ENCODE results near the gene TMEM190. TPM values are rescaled to one million over a fixed set of nuclear protein-coding genes. Genes with fewer than 3 reads are reported as not detected.

Gene TMEM190
- total RNA-seq, 1 experiment from 2014 or later = 0.74 TPM

DNA sequence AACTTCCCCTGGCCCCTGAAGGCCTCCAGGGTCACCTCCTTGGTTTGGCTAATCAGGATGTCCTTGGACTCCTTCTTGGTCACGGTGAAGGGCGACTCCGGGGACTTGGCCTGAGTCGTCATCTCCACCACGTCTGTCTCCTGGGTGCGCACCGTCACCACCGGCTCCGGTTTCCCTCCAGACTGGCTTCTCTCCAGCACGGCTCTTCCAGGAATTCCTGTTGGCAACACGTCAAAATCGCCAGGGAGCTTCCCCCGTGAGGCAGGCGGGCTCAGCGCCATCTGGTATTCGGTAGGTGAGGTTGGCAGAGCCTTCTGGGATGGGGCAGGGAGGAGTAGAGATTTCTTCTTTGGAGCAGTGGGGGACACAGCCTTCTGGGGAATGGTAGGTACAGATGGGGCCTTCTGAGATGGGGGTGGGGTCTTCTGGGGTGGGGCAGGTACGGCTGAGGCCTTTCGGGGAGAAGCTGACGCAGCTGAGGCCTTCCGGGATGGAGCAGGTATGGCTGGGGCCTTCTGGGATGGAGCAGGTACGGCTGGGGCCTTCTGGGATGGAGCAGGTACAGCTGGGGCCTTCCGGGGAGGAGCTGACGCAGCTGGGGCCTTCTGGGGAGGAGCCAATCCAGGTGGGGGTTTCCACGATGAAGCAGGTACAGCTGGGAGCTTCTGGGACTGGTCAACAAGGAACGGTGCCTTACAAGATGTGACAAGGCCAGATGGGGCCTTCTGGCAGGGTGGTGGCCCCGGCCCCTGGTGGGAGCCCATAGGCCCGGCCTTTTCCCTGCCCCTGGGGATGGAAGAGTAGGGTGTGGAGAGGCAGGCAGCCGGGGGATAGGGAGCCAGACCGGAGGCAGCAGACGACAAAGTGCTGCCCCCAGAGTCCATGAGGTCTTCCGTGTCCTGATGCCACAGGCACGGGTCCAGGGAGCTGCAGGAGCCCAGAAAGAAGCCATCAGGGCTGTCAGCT is 17.4 kb upstream of the TMEM190 start:
- DNase-seq (ENCODE audit: low read depth, low spot score) = no peak
- no peaks in the 10 kb centered on the region for H3K9me3 ChIP-seq (ENCODE audit: control insufficient read depth, insufficient read depth, low read depth, low read length)
- no TSS peak for BruUV-seq (replicated peaks)
- ChIA-PET POLR2A (no interaction called here), CTCF (no interaction called here)
- peaks cover 11% of the 10 kb centered on the region for H3K4me1 ChIP-seq (ENCODE audit: control insufficient read depth, insufficient read depth, low read length)
- peak; percentile 20; the same call in 1 of the 2 replicates for ATAC-seq
- TF ChIP-seq POLR2AphosphoS5 (IDR thresholded peaks at IDR 0.05; ENCODE audit: low read depth, low read length) = no peak
- no peak for TF ChIP-seq TCF7L2 (IDR thresholded peaks at IDR 0.05; ENCODE audit: low read depth, low read length)
- TF ChIP-seq, protein P1, sequence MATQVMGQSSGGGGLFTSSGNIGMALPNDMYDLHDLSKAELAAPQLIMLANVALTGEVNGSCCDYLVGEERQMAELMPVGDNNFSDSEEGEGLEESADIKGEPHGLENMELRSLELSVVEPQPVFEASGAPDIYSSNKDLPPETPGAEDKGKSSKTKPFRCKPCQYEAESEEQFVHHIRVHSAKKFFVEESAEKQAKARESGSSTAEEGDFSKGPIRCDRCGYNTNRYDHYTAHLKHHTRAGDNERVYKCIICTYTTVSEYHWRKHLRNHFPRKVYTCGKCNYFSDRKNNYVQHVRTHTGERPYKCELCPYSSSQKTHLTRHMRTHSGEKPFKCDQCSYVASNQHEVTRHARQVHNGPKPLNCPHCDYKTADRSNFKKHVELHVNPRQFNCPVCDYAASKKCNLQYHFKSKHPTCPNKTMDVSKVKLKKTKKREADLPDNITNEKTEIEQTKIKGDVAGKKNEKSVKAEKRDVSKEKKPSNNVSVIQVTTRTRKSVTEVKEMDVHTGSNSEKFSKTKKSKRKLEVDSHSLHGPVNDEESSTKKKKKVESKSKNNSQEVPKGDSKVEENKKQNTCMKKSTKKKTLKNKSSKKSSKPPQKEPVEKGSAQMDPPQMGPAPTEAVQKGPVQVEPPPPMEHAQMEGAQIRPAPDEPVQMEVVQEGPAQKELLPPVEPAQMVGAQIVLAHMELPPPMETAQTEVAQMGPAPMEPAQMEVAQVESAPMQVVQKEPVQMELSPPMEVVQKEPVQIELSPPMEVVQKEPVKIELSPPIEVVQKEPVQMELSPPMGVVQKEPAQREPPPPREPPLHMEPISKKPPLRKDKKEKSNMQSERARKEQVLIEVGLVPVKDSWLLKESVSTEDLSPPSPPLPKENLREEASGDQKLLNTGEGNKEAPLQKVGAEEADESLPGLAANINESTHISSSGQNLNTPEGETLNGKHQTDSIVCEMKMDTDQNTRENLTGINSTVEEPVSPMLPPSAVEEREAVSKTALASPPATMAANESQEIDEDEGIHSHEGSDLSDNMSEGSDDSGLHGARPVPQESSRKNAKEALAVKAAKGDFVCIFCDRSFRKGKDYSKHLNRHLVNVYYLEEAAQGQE (IDR thresholded peaks at IDR 0.05; ENCODE audit: insufficient read depth in 1 of 2, low read depth in 2 of 2, low read length in 1 of 2) = no peak
- TF ChIP-seq, protein P2, sequence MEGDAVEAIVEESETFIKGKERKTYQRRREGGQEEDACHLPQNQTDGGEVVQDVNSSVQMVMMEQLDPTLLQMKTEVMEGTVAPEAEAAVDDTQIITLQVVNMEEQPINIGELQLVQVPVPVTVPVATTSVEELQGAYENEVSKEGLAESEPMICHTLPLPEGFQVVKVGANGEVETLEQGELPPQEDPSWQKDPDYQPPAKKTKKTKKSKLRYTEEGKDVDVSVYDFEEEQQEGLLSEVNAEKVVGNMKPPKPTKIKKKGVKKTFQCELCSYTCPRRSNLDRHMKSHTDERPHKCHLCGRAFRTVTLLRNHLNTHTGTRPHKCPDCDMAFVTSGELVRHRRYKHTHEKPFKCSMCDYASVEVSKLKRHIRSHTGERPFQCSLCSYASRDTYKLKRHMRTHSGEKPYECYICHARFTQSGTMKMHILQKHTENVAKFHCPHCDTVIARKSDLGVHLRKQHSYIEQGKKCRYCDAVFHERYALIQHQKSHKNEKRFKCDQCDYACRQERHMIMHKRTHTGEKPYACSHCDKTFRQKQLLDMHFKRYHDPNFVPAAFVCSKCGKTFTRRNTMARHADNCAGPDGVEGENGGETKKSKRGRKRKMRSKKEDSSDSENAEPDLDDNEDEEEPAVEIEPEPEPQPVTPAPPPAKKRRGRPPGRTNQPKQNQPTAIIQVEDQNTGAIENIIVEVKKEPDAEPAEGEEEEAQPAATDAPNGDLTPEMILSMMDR (IDR thresholded peaks at IDR 0.05) = no peak
- no peak for TF ChIP-seq SIN3A (IDR thresholded peaks at IDR 0.05; ENCODE audit: borderline replicate concordance, insufficient read depth, low read depth, low read length)
- in situ Hi-C loops (cut with HindIII; ENCODE audit: low pct_unique_long_range_greater_than_20kb, low sequenced_read_pairs) = no loop called here
- intact Hi-C loops (cut with micrococcal nuclease; ENCODE audit: unreplicated experiment) = no loop called here
- H3K36me3 ChIP-seq (ENCODE audit: control insufficient read depth, insufficient read depth, low read length) = no peaks in the 10 kb centered on the region
- H3K27me3 ChIP-seq (ENCODE audit: control insufficient read depth, insufficient read depth, low read length) = no peaks in the 10 kb centered on the region
- H3K27ac ChIP-seq (ENCODE audit: low read length) = no peak overlapping the region
- H3K4me3 ChIP-seq (ENCODE audit: low read depth in 2 of 2, low read length in 2 of 2) = no peak overlapping the region

DNA sequence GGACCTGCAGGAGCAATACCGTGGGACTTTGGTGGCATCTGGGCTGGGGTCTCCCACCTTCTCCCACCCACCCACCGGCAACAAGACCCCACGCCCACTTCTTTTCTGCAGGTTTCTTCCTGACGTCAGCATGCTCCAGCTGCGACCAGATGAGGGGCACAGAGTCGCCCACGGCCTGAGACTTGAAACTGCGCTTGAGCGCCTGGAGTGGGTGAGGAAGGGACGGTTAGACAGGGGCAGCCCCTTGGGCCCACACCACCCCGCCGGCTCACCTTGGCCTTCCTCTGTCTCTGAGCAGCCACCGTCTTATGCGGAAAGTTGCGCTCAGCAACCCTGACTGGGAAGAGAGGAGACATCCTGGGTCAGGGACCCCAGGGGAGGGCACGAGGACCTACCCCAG is 15.7 kb upstream of the TMEM190 start:
- no peak overlapping the region for H3K4me3 ChIP-seq (ENCODE audit: low read depth in 2 of 2, low read length in 2 of 2)
- in situ Hi-C loops (cut with HindIII; ENCODE audit: low pct_unique_long_range_greater_than_20kb, low sequenced_read_pairs) (no loop called here), intact Hi-C loops (cut with micrococcal nuclease; ENCODE audit: unreplicated experiment) (no loop called here)
- no peaks in the 10 kb centered on the region for H3K36me3 ChIP-seq (ENCODE audit: control insufficient read depth, insufficient read depth, low read length)
- DNase-seq (ENCODE audit: low read depth, low spot score) (no peak), ATAC-seq (0 out of 2 replicates have a peak, but pooled peaks have one; percentile 5)
- BruUV-seq (replicated peaks) = no TSS peak
- peaks cover 5% of the 10 kb centered on the region; the same call in 1 of the 2 replicates for H3K4me1 ChIP-seq (ENCODE audit: control insufficient read depth, insufficient read depth, low read length)
- no peaks in the 10 kb centered on the region for H3K27me3 ChIP-seq (ENCODE audit: control insufficient read depth, insufficient read depth, low read length)
- TF ChIP-seq, protein P1 (IDR thresholded peaks at IDR 0.05; ENCODE audit: insufficient read depth in 1 of 2, low read depth in 2 of 2, low read length in 1 of 2) = no peak
- TF ChIP-seq, protein P2 (IDR thresholded peaks at IDR 0.05) = no peak
- no peak for TF ChIP-seq TCF7L2 (IDR thresholded peaks at IDR 0.05; ENCODE audit: low read depth, low read length)
- no peak for TF ChIP-seq POLR2AphosphoS5 (IDR thresholded peaks at IDR 0.05; ENCODE audit: low read depth, low read length)
- no peak for TF ChIP-seq SIN3A (IDR thresholded peaks at IDR 0.05; ENCODE audit: borderline replicate concordance, insufficient read depth, low read depth, low read length)
- H3K27ac ChIP-seq (ENCODE audit: low read length) = no peak overlapping the region
- H3K9me3 ChIP-seq (ENCODE audit: control insufficient read depth, insufficient read depth, low read depth, low read length) = no peaks in the 10 kb centered on the region
- ChIA-PET CTCF (interaction anchor here (0.6 kb wide), 1 partner anchor 13 kb away, joined by 6 read pairs; no protein-coding TSS in a partner anchor), POLR2A (no interaction called here)
